ENCODE measurements around the gene SPATA6. TPM values are rescaled to one million over a fixed set of nuclear protein-coding genes. Genes with fewer than 3 reads are reported as not detected.

The SPATA6 gene
- total and polyA plus RNA-seq, 2 donors (not counting 1 experiment from before 2014, with no cell fraction given): 1.9 to 6.7 TPM

DNA sequence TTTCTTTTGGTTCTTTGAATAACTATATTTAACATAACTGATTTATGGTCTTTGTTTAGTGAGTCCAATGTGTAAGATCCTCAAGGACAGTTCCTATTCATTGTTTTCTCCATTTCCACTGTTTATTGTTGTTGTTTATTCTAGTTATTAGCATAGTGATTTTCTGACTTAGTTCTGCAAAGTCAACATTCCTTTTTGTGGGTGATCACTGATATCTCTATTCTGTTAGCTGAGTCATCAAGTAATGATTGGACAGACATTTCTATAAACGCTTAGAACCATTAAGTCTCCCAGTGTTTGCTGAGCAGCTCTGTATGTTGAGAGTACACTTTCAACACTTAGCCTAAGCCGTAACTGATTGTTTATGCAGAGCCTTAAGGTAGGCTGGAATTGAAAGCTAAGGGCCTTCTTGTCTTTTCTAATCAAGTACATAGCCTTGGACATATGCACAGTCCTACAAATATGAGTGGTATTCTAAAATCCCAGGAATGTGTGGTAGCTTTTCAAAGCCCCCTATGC lies 162.4 kb downstream of the SPATA6 start:
- Histone ChIP-seq H3K9ac (ENCODE audit: low read length) (no peak overlapping the region), H3K9me3 (ENCODE audit: control extremely low read depth in 1 of 3, control insufficient read depth in 2 of 3, insufficient read depth in 1 of 3, low read length in 2 of 3) (peaks cover 0 to 8% (median 0%) of the 10 kb centered on the region in 3 donors), H3K27ac (ENCODE audit: low read length in 2 of 2) (no peak overlapping the region), H3K27me3 (replicated peaks in 1 of 4; ENCODE audit: control extremely low read depth in 1 of 4, control insufficient read depth in 3 of 4, insufficient read depth in 4 of 4, low read length in 3 of 4) (no peaks in the 10 kb centered on the region), H3K79me2 (ENCODE audit: control insufficient read depth, insufficient read depth, low read length) (no peaks in the 10 kb centered on the region), H3K4me2 (replicated peaks; ENCODE audit: low read depth, low read length, poor library complexity, severe bottlenecking) (no peak overlapping the region), H3K4me1 (ENCODE audit: control insufficient read depth in 2 of 2, insufficient read depth in 2 of 2, low read length in 2 of 2) (no peaks in the 10 kb centered on the region), H2AFZ (ENCODE audit: insufficient read depth, low read depth, low read length, poor library complexity, severe bottlenecking) (no peak overlapping the region), H3K36me3 (replicated peaks in 1 of 2; ENCODE audit: control extremely low read depth in 1 of 2, control insufficient read depth in 1 of 2, extremely low read depth in 1 of 2, insufficient read depth in 2 of 2, low read length in 1 of 2) (no peaks in the 10 kb centered on the region), H3K4me3 (ENCODE audit: control extremely low read depth in 1 of 5, extremely low read depth in 1 of 5, insufficient read depth in 1 of 5, low read depth in 2 of 5, low read length in 4 of 5) (no peak overlapping the region), H4K20me1 (ENCODE audit: control insufficient read depth, insufficient read depth, low read length, poor library complexity, severe bottlenecking) (no peaks in the 10 kb centered on the region)
- POLR2A ChIA-PET: no interaction called here
- ATAC-seq (ENCODE audit: low read depth) (no peak), DNase-seq (no peak)
- H3K27me3 Mint-ChIP-seq: no peaks in the 10 kb centered on the region
- no peaks in the 10 kb centered on the region for H3K4me1 Mint-ChIP-seq
- WGBS (ENCODE audit: insufficient coverage): 100% methylated on average over 1 of the region's 2 CpGs
- TF ChIP-seq, protein P1, sequence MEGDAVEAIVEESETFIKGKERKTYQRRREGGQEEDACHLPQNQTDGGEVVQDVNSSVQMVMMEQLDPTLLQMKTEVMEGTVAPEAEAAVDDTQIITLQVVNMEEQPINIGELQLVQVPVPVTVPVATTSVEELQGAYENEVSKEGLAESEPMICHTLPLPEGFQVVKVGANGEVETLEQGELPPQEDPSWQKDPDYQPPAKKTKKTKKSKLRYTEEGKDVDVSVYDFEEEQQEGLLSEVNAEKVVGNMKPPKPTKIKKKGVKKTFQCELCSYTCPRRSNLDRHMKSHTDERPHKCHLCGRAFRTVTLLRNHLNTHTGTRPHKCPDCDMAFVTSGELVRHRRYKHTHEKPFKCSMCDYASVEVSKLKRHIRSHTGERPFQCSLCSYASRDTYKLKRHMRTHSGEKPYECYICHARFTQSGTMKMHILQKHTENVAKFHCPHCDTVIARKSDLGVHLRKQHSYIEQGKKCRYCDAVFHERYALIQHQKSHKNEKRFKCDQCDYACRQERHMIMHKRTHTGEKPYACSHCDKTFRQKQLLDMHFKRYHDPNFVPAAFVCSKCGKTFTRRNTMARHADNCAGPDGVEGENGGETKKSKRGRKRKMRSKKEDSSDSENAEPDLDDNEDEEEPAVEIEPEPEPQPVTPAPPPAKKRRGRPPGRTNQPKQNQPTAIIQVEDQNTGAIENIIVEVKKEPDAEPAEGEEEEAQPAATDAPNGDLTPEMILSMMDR (IDR thresholded peaks at IDR 0.05): no peak
- no peak for TF ChIP-seq EZH2 (IDR thresholded peaks at IDR 0.05; ENCODE audit: borderline replicate concordance, insufficient read depth, low read depth, low read length, poor library complexity, severe bottlenecking)
- no peak overlapping the region for H3K27ac Mint-ChIP-seq
- CTCF ChIA-PET: no interaction called here
- peaks cover 2% of the 10 kb centered on the region for H3K9me3 Mint-ChIP-seq (ENCODE audit: insufficient read depth)
- H3K4me3 Mint-ChIP-seq: no peak overlapping the region
- intact Hi-C loops (cut with micrococcal nuclease): no loop called here

DNA sequence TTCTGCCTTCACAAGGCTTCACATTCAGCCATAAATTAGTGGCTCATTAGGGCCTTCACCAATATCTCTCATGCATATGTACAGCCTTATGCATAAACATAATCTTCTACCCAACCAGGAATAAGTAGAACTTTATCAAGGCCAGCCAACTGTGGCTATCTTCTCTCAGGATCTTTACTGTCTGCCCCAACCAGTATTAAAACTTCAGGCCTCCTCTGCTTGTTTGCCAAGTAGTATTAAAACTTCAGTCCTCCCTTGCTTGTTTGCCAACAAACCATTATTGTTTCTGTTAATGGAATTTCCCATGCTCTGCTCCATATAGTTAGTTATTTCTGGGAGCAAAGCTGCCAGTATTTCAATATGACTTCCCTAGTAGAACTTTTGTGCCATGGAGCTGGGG lies 169.4 kb downstream of the SPATA6 start:
- no peak overlapping the region for H3K4me2 ChIP-seq (replicated peaks; ENCODE audit: low read depth, low read length, poor library complexity, severe bottlenecking)
- H3K27ac ChIP-seq (ENCODE audit: low read length in 2 of 2): no peak overlapping the region
- H3K4me1 Mint-ChIP-seq: no peaks in the 10 kb centered on the region
- no peak overlapping the region for H3K4me3 Mint-ChIP-seq
- H4K20me1 ChIP-seq (ENCODE audit: control insufficient read depth, insufficient read depth, low read length, poor library complexity, severe bottlenecking): no peaks in the 10 kb centered on the region
- H3K9ac ChIP-seq (ENCODE audit: low read length): no peak overlapping the region
- H3K9me3 ChIP-seq (ENCODE audit: control extremely low read depth in 1 of 3, control insufficient read depth in 2 of 3, insufficient read depth in 1 of 3, low read length in 2 of 3): no peaks in the 10 kb centered on the region
- intact Hi-C loops (cut with micrococcal nuclease): no loop called here
- no peak overlapping the region for H3K4me3 ChIP-seq (ENCODE audit: control extremely low read depth in 1 of 5, extremely low read depth in 1 of 5, insufficient read depth in 1 of 5, low read depth in 2 of 5, low read length in 4 of 5)
- H3K27ac Mint-ChIP-seq: no peak overlapping the region
- DNase-seq (no peak), ATAC-seq (ENCODE audit: low read depth) (no peak)
- H3K4me1 ChIP-seq (ENCODE audit: control insufficient read depth in 2 of 2, insufficient read depth in 2 of 2, low read length in 2 of 2): no peaks in the 10 kb centered on the region
- H3K27me3 Mint-ChIP-seq: no peaks in the 10 kb centered on the region
- ChIA-PET CTCF (no interaction called here), POLR2A (no interaction called here)
- H3K36me3 ChIP-seq (replicated peaks in 1 of 2; ENCODE audit: control extremely low read depth in 1 of 2, control insufficient read depth in 1 of 2, extremely low read depth in 1 of 2, insufficient read depth in 2 of 2, low read length in 1 of 2): no peaks in the 10 kb centered on the region
- no peaks in the 10 kb centered on the region for H3K79me2 ChIP-seq (ENCODE audit: control insufficient read depth, insufficient read depth, low read length)
- no peak overlapping the region for H2AFZ ChIP-seq (ENCODE audit: insufficient read depth, low read depth, low read length, poor library complexity, severe bottlenecking)
- H3K27me3 ChIP-seq (replicated peaks in 1 of 4; ENCODE audit: control extremely low read depth in 1 of 4, control insufficient read depth in 3 of 4, insufficient read depth in 4 of 4, low read length in 3 of 4): no peaks in the 10 kb centered on the region
- H3K9me3 Mint-ChIP-seq (ENCODE audit: insufficient read depth): no peaks in the 10 kb centered on the region
- no peak for TF ChIP-seq EZH2 (IDR thresholded peaks at IDR 0.05; ENCODE audit: borderline replicate concordance, insufficient read depth, low read depth, low read length, poor library complexity, severe bottlenecking)
- TF ChIP-seq, protein P1 (IDR thresholded peaks at IDR 0.05): no peak
